Measurements from ENCODE around the gene GCNT3. TPM values are rescaled to one million over a fixed set of nuclear protein-coding genes. Genes with fewer than 3 reads are reported as not detected.

GCNT3 gene
- total RNA-seq, 2 donors from 2014 or later: 0.48 to 1.3 TPM

GRCh38 chr15:59587085-59587826 is 24.3 kb upstream of the GCNT3 start:
- H3K4me1 Mint-ChIP-seq: peaks cover 6% of the 10 kb centered on the region
- DNase-seq: no peak
- Histone ChIP-seq H3K9ac (ENCODE audit: extremely low read depth, low read length, poor library complexity, severe bottlenecking) (no peak overlapping the region), H3K36me3 (ENCODE audit: control insufficient read depth, insufficient read depth, low read length) (no peaks in the 10 kb centered on the region), H3K9me3 (ENCODE audit: control insufficient read depth, low read length) (no peaks in the 10 kb centered on the region), H3K27me3 (ENCODE audit: control insufficient read depth, insufficient read depth, low read length, poor library complexity, severe bottlenecking) (no peaks in the 10 kb centered on the region), H3K27ac (ENCODE audit: low read depth, low read length) (no peak overlapping the region), H3K4me1 (ENCODE audit: control insufficient read depth, insufficient read depth, low read length) (no peaks in the 10 kb centered on the region), H3K4me3 (ENCODE audit: low read length) (no peak overlapping the region)
- WGBS, 2 experiments (ENCODE audit: insufficient coverage in 1 of 2, insufficient read length in 1 of 2): 88 to 100% methylated on average over 2 to 3 of the region's 3 CpGs
- no peak overlapping the region for H3K27ac Mint-ChIP-seq
- H3K36me3 Mint-ChIP-seq (ENCODE audit: low read depth): no peaks in the 10 kb centered on the region
- TF ChIP-seq CTCF (conservative IDR thresholded peaks at IDR 0.05): no peak
- no peak overlapping the region for H3K4me3 Mint-ChIP-seq
- H3K27me3 Mint-ChIP-seq (ENCODE audit: insufficient read depth): peaks cover 2% of the 10 kb centered on the region
- H3K9me3 Mint-ChIP-seq: no peaks in the 10 kb centered on the region

GRCh38 chr15:59590027-59590426 is 21.6 kb upstream of the GCNT3 start:
- H3K9me3 ChIP-seq (ENCODE audit: control insufficient read depth, low read length): no peaks in the 10 kb centered on the region
- H3K9ac ChIP-seq (ENCODE audit: extremely low read depth, low read length, poor library complexity, severe bottlenecking): no peak overlapping the region
- 92 to 94% methylated on average over 7 of the region's 7 CpGs for WGBS, 2 experiments (ENCODE audit: insufficient coverage in 1 of 2, insufficient read length in 1 of 2)
- Mint-ChIP-seq H3K36me3 (ENCODE audit: low read depth) (no peaks in the 10 kb centered on the region), H3K27me3 (ENCODE audit: insufficient read depth) (peaks cover 2% of the 10 kb centered on the region), H3K4me3 (no peak overlapping the region), H3K9me3 (no peaks in the 10 kb centered on the region), H3K27ac (no peak overlapping the region), H3K4me1 (peaks cover 6% of the 10 kb centered on the region)
- no peak overlapping the region for H3K4me3 ChIP-seq (ENCODE audit: low read length)
- H3K27ac ChIP-seq (ENCODE audit: low read depth, low read length): no peak overlapping the region
- no peaks in the 10 kb centered on the region for H3K36me3 ChIP-seq (ENCODE audit: control insufficient read depth, insufficient read depth, low read length)
- DNase-seq: no peak
- no peaks in the 10 kb centered on the region for H3K4me1 ChIP-seq (ENCODE audit: control insufficient read depth, insufficient read depth, low read length)
- H3K27me3 ChIP-seq (ENCODE audit: control insufficient read depth, insufficient read depth, low read length, poor library complexity, severe bottlenecking): no peaks in the 10 kb centered on the region
- TF ChIP-seq CTCF (conservative IDR thresholded peaks at IDR 0.05): no peak

GRCh38 chr15:59591356-59591755 is 20.2 kb upstream of the GCNT3 start:
- H3K36me3 Mint-ChIP-seq (ENCODE audit: low read depth): no peaks in the 10 kb centered on the region
- peaks cover 6% of the 10 kb centered on the region for H3K4me1 Mint-ChIP-seq
- no peak overlapping the region for H3K4me3 Mint-ChIP-seq
- 79 to 86% methylated on average over 2 of the region's 2 CpGs for WGBS, 2 experiments (ENCODE audit: insufficient coverage in 1 of 2, insufficient read length in 1 of 2)
- Histone ChIP-seq H3K4me3 (ENCODE audit: low read length) (no peak overlapping the region), H3K36me3 (ENCODE audit: control insufficient read depth, insufficient read depth, low read length) (no peaks in the 10 kb centered on the region), H3K9me3 (ENCODE audit: control insufficient read depth, low read length) (no peaks in the 10 kb centered on the region), H3K27me3 (ENCODE audit: control insufficient read depth, insufficient read depth, low read length, poor library complexity, severe bottlenecking) (no peaks in the 10 kb centered on the region), H3K9ac (ENCODE audit: extremely low read depth, low read length, poor library complexity, severe bottlenecking) (no peak overlapping the region), H3K4me1 (ENCODE audit: control insufficient read depth, insufficient read depth, low read length) (no peaks in the 10 kb centered on the region), H3K27ac (ENCODE audit: low read depth, low read length) (no peak overlapping the region)
- no peak for TF ChIP-seq CTCF (conservative IDR thresholded peaks at IDR 0.05)
- DNase-seq: no peak
- no peak overlapping the region for H3K27ac Mint-ChIP-seq
- H3K9me3 Mint-ChIP-seq: no peaks in the 10 kb centered on the region
- peaks cover 2% of the 10 kb centered on the region for H3K27me3 Mint-ChIP-seq (ENCODE audit: insufficient read depth)

Measured in endodermal cell (in vitro differentiated cells).